Measurements from ENCODE around the gene STT3A.

STT3A gene

GRCh38 chr11:125625225-125625629 lies 32.6 kb downstream of the STT3A start:
- peaks cover 23 to 40% (median 32%) of the 10 kb centered on the region in 10 experiments for H3K4me1 ChIP-seq
- no peak for TF ChIP-seq Cebpa-rat (IDR thresholded peaks at IDR 0.05)
- H3K36me3 ChIP-seq = peaks cover 21 to 72% (median 46%) of the 10 kb centered on the region in 11 experiments
- peak overlapping the region; percentile 71 to 91 (median 81) for H3K4me3 ChIP-seq
- peaks cover 0 to 4% (median 0%) of the 10 kb centered on the region in 11 experiments; a peak in 3 of 22 replicates for H4K20me1 ChIP-seq
- H3K27me3 ChIP-seq = no peaks in the 10 kb centered on the region
- H3K9ac ChIP-seq = peak overlapping the region; percentile 81 to 92 (median 89)
- H3K9me3 ChIP-seq (replicated peaks in 1 of 11) = no peaks in the 10 kb centered on the region
- peak overlapping the region; percentile 68 to 93 (median 88) for H3K27ac ChIP-seq
- H3K4me2 ChIP-seq = peak overlapping the region; percentile 80 to 94 (median 86)

GRCh38 chr11:125625630-125626287 lies 33.1 kb downstream of the STT3A start:
- Histone ChIP-seq H3K9me3 (replicated peaks in 1 of 11) (no peaks in the 10 kb centered on the region), H3K4me2 (peak overlapping the region; percentile 80 to 94 (median 86)), H3K4me1 (peaks cover 23 to 40% (median 32%) of the 10 kb centered on the region in 10 experiments), H3K36me3 (peaks cover 16 to 72% (median 46%) of the 10 kb centered on the region in 11 experiments), H3K27ac (peak overlapping the region; percentile 68 to 93 (median 88)), H3K9ac (peak overlapping the region; percentile 81 to 92 (median 89)), H4K20me1 (peaks cover 0 to 4% (median 0%) of the 10 kb centered on the region in 11 experiments; a peak in 3 of 22 replicates), H3K27me3 (no peaks in the 10 kb centered on the region), H3K4me3 (peak overlapping the region; percentile 71 to 91 (median 81))
- no peak; a peak in 1 of 22 replicates for TF ChIP-seq Cebpa-rat (IDR thresholded peaks at IDR 0.05)

- Histone ChIP-seq H3K9me3 (replicated peaks in 1 of 11) (no peaks in the 10 kb centered on the region), H3K27me3 (no peaks in the 10 kb centered on the region), H3K4me2 (peak overlapping the region; percentile 80 to 94 (median 86)), H3K4me3 (peak overlapping the region; percentile 71 to 91 (median 81)), H3K36me3 (peaks cover 9 to 72% (median 44%) of the 10 kb centered on the region in 11 experiments), H3K9ac (peak overlapping the region; percentile 81 to 92 (median 89)), H3K4me1 (peaks cover 23 to 35% (median 28%) of the 10 kb centered on the region in 10 experiments), H4K20me1 (peaks cover 0 to 4% (median 0%) of the 10 kb centered on the region in 11 experiments; a peak in 3 of 22 replicates), H3K27ac (peak overlapping the region in 10 of 11 experiments; percentile 78 to 93 (median 88); a peak in 20 of 22 replicates)
- TF ChIP-seq Cebpa-rat (IDR thresholded peaks at IDR 0.05) = no peak
Measured at GRCh38 chr11:125626288-125626950, 33.8 kb downstream of the STT3A start.

- Histone ChIP-seq H3K27ac (peak overlapping the region in 10 of 11 experiments; percentile 78 to 93 (median 88); a peak in 17 of 22 replicates), H3K4me3 (peak overlapping the region; percentile 71 to 91 (median 81); a peak in 19 of 20 replicates), H4K20me1 (peaks cover 0 to 4% (median 0%) of the 10 kb centered on the region in 11 experiments; a peak in 3 of 22 replicates), H3K9me3 (replicated peaks in 1 of 11) (no peaks in the 10 kb centered on the region), H3K9ac (peak overlapping the region; percentile 81 to 92 (median 89)), H3K4me2 (peak overlapping the region; percentile 80 to 94 (median 86)), H3K27me3 (no peaks in the 10 kb centered on the region), H3K36me3 (peaks cover 1 to 72% (median 43%) of the 10 kb centered on the region in 11 experiments; a peak in 20 of 22 replicates), H3K4me1 (peaks cover 20 to 28% (median 24%) of the 10 kb centered on the region in 10 experiments)
- no peak for TF ChIP-seq Cebpa-rat (IDR thresholded peaks at IDR 0.05)
Measured at GRCh38 chr11:125627236-125627910, 34.7 kb downstream of the STT3A start.

GRCh38 chr11:125637840-125638239 lies 45.2 kb downstream of the STT3A start:
- Histone ChIP-seq H3K9ac (no peak overlapping the region), H3K4me3 (no peak overlapping the region), H4K20me1 (peaks cover 0 to 9% (median 0%) of the 10 kb centered on the region in 11 experiments; a peak in 1 of 22 replicates), H3K27me3 (no peaks in the 10 kb centered on the region), H3K36me3 (peaks cover 33 to 100% (median 99%) of the 10 kb centered on the region in 11 experiments), H3K4me2 (no peak overlapping the region), H3K4me1 (no peaks in the 10 kb centered on the region), H3K9me3 (replicated peaks in 1 of 11) (no peaks in the 10 kb centered on the region), H3K27ac (no peak overlapping the region)
- TF ChIP-seq Cebpa-rat (IDR thresholded peaks at IDR 0.05) = no peak

- Histone ChIP-seq H3K4me1 (no peaks in the 10 kb centered on the region), H3K27me3 (no peaks in the 10 kb centered on the region), H3K4me2 (no peak overlapping the region), H3K36me3 (peaks cover 28 to 100% (median 99%) of the 10 kb centered on the region in 11 experiments), H3K9me3 (replicated peaks in 1 of 11) (no peaks in the 10 kb centered on the region), H3K4me3 (no peak overlapping the region), H3K27ac (no peak overlapping the region), H4K20me1 (peaks cover 0 to 9% (median 0%) of the 10 kb centered on the region in 11 experiments; a peak in 1 of 22 replicates), H3K9ac (no peak overlapping the region)
- no peak for TF ChIP-seq Cebpa-rat (IDR thresholded peaks at IDR 0.05)
Measured at GRCh38 chr11:125638315-125638714, 45.7 kb downstream of the STT3A start.

GRCh38 chr11:125645871-125646270 lies 53.2 kb downstream of the STT3A start:
- Histone ChIP-seq H3K9me3 (replicated peaks in 1 of 11) (no peaks in the 10 kb centered on the region), H4K20me1 (peaks cover 0 to 9% (median 0%) of the 10 kb centered on the region in 11 experiments; a peak in 3 of 22 replicates), H3K4me2 (no peak overlapping the region), H3K36me3 (peaks cover 40 to 100% (median 97%) of the 10 kb centered on the region in 11 experiments), H3K27me3 (no peaks in the 10 kb centered on the region), H3K27ac (no peak overlapping the region), H3K4me3 (no peak overlapping the region), H3K9ac (no peak overlapping the region), H3K4me1 (no peaks in the 10 kb centered on the region)
- TF ChIP-seq Cebpa-rat (IDR thresholded peaks at IDR 0.05) = no peak

- Histone ChIP-seq H3K4me2 (no peak overlapping the region), H4K20me1 (peaks cover 0 to 16% (median 0%) of the 10 kb centered on the region in 11 experiments; a peak in 4 of 22 replicates), H3K4me1 (peaks cover 0 to 10% (median 4%) of the 10 kb centered on the region in 10 experiments; a peak in 9 of 20 replicates), H3K9ac (no peak overlapping the region), H3K27me3 (no peaks in the 10 kb centered on the region), H3K9me3 (replicated peaks in 1 of 11) (no peaks in the 10 kb centered on the region), H3K27ac (no peak overlapping the region), H3K36me3 (peaks cover 34 to 100% (median 95%) of the 10 kb centered on the region in 11 experiments), H3K4me3 (no peak overlapping the region)
- no peak for TF ChIP-seq Cebpa-rat (IDR thresholded peaks at IDR 0.05)
Measured at GRCh38 chr11:125649465-125650166, 57.0 kb downstream of the STT3A start.

All from BLaER1 treated with 17β-estradiol and CSF1 and Interleukin-3, amounts not matched to agents 10 nM and 100 nM (cell line).